Amniotic epithelial cell (primary cell): ENCODE measurements around the gene PPP2R5C.
A peak's percentile ranks its signal among the peaks of the same experiment; 100 is the strongest.

Experiments used
- DNase-seq: peaks from one replicate; pipeline ENCODE4 v3.0.0-alpha.2; 2010; ENCODE audit warnings: low read depth

The PPP2R5C gene

GRCh38 chr14:101917413-101918017 is 156.0 kb downstream of the PPP2R5C start:
- DNase-seq = no peak

GRCh38 chr14:101918065-101918989 is 156.8 kb downstream of the PPP2R5C start:
- DNase-seq = no peak

GRCh38 chr14:101920271-101920670 is 158.8 kb downstream of the PPP2R5C start:
- DNase-seq = peak; percentile 28

- no peak for DNase-seq
Measured at GRCh38 chr14:101922866-101923265, 161.4 kb downstream of the PPP2R5C start.

GRCh38 chr14:101925152-101925551 is 163.6 kb downstream of the PPP2R5C start:
- DNase-seq = no peak

GRCh38 chr14:101926085-101926484 is 164.6 kb downstream of the PPP2R5C start:
- no peak for DNase-seq

GRCh38 chr14:101926620-101927019 is 165.1 kb downstream of the PPP2R5C start:
- no peak for DNase-seq

- peak; percentile 88 for DNase-seq
Measured at GRCh38 chr14:101927859-101928258, 166.3 kb downstream of the PPP2R5C start.

- DNase-seq = no peak
Measured at GRCh38 chr14:101928415-101928841, 166.9 kb downstream of the PPP2R5C start.

- DNase-seq = no peak
Measured at GRCh38 chr14:101929096-101929495, 167.6 kb downstream of the PPP2R5C start.

- DNase-seq = no peak
Measured at GRCh38 chr14:101929946-101930345, 168.4 kb downstream of the PPP2R5C start.

- DNase-seq = no peak
Measured at GRCh38 chr14:101932673-101933072, 171.2 kb downstream of the PPP2R5C start.

- DNase-seq = no peak
Measured at GRCh38 chr14:101933209-101933608, 171.7 kb downstream of the PPP2R5C start.

GRCh38 chr14:101934601-101935150 is 173.2 kb downstream of the PPP2R5C start:
- DNase-seq = no peak

GRCh38 chr14:101937926-101938767 is 176.6 kb downstream of the PPP2R5C start:
- DNase-seq = no peak

- DNase-seq = no peak
Measured at GRCh38 chr14:101939646-101940170, 178.2 kb downstream of the PPP2R5C start.

GRCh38 chr14:101944451-101944850 is 182.9 kb downstream of the PPP2R5C start:
- no peak for DNase-seq

- no peak for DNase-seq
Measured at GRCh38 chr14:101945171-101945570, 183.7 kb downstream of the PPP2R5C start.

GRCh38 chr14:101947577-101947903 is 186.0 kb downstream of the PPP2R5C start:
- no peak for DNase-seq

- peak; percentile 100 for DNase-seq
Measured at GRCh38 chr14:101947904-101948665, 186.6 kb downstream of the PPP2R5C start.

- DNase-seq = no peak
Measured at GRCh38 chr14:101948666-101949216, 187.2 kb downstream of the PPP2R5C start.
